ENCODE data around the gene GMIP. TPM values are rescaled to one million over a fixed set of nuclear protein-coding genes. Genes with fewer than 3 reads are reported as not detected.

Gene GMIP
- total RNA-seq, 1 experiment from 2014 or later = 12.7 TPM

- Histone ChIP-seq H3K27ac (ENCODE audit: insufficient read length, low read depth, low read length) (no peak within 1 kb of the TSS), H2BK120ac (ENCODE audit: low read depth, low read length, poor library complexity, severe bottlenecking) (peak within 1 kb of the TSS; percentile 52), H3K79me1 (ENCODE audit: insufficient read depth, low read depth, low read length, poor library complexity, severe bottlenecking) (no peaks in the 10 kb centered on the region), H4K5ac (ENCODE audit: insufficient read length, low read depth, low read length) (no peak within 1 kb of the TSS), H3K79me2 (ENCODE audit: insufficient read depth, low read length) (peaks cover 2% of the 10 kb centered on the region; the same call in 1 of the 2 replicates), H3K27me3 (ENCODE audit: insufficient read depth, low read length) (no peaks in the 10 kb centered on the region), H3K18ac (ENCODE audit: insufficient read length, low read depth, low read length) (peak within 1 kb of the TSS; percentile 91), H2BK15ac (ENCODE audit: low read depth, low read length) (no peak within 1 kb of the TSS), H2BK5ac (ENCODE audit: insufficient read length, low read length) (no peak within 1 kb of the TSS), H3K4me2 (ENCODE audit: insufficient read depth, insufficient read length, low read length) (peak within 1 kb of the TSS; percentile 68), H2AK5ac (ENCODE audit: insufficient read length, low read length) (no peak within 1 kb of the TSS), H3K23me2 (ENCODE audit: insufficient read length, low read depth, low read length, poor library complexity, severe bottlenecking) (peaks cover 10% of the 10 kb centered on the region), H3K9me3 (ENCODE audit: control insufficient read depth, low read depth, low read length) (no peaks in the 10 kb centered on the region), H3K4me1 (ENCODE audit: insufficient read depth, low read length) (peaks cover 3% of the 10 kb centered on the region; the same call in 1 of the 2 replicates), H4K8ac (replicated peaks; ENCODE audit: insufficient read length, low read depth, low read length) (no peak within 1 kb of the TSS), H2BK20ac (ENCODE audit: low read depth, low read length, poor library complexity, severe bottlenecking) (no peak within 1 kb of the TSS), H2BK12ac (ENCODE audit: insufficient read length, low read depth, low read length) (no peak within 1 kb of the TSS), H3K14ac (ENCODE audit: insufficient read depth, low read length) (peak within 1 kb of the TSS; percentile 83; the same call in 1 of the 2 replicates), H3K4ac (ENCODE audit: low read depth, low read length) (no peak within 1 kb of the TSS; the same call in 1 of the 2 replicates), H4K91ac (ENCODE audit: insufficient read length, low read depth, low read length) (no peak within 1 kb of the TSS), H3K9ac (ENCODE audit: extremely low read depth, insufficient read length, low read length) (peak within 1 kb of the TSS; percentile 32), H3K56ac (ENCODE audit: insufficient read length, low read depth, low read length) (no peak within 1 kb of the TSS), H3T11ph (ENCODE audit: low read length) (no peak within 1 kb of the TSS), H4K20me1 (ENCODE audit: control insufficient read depth, insufficient read depth, insufficient read length) (peaks cover 2% of the 10 kb centered on the region), H3K23ac (ENCODE audit: insufficient read length, low read depth, low read length) (no peak within 1 kb of the TSS), H2AFZ (ENCODE audit: low read length) (no peak within 1 kb of the TSS)
- H3K27me3 Mint-ChIP-seq (ENCODE audit: low read depth) = peaks cover 3% of the 10 kb centered on the region; the same call in 1 of the 2 replicates
- H3K36me3 Mint-ChIP-seq (ENCODE audit: insufficient read depth in 1 of 3, low read depth in 3 of 3) = peaks cover 18 to 35% (median 33%) of the 10 kb centered on the region in 3 experiments; a peak in 6 of 7 replicates
- peaks cover 16 to 20% of the 10 kb centered on the region in 2 experiments for H3K4me1 Mint-ChIP-seq
- TF ChIP-seq CTCF (conservative IDR thresholded peaks at IDR 0.05) = no peak; the same call in 2 of the 3 replicates
- H3K9me3 Mint-ChIP-seq = no peaks in the 10 kb centered on the region
- DNase-seq = peak; percentile 78
- H3K27ac Mint-ChIP-seq = peak within 1 kb of the TSS; percentile 96 to 97 (median 96)
- no CpG with 5 or more reads among the region's 87 CpGs for WGBS (ENCODE audit: extremely low coverage, insufficient read length, low lambda C conversion rate)
- peak within 1 kb of the TSS; percentile 87 to 98 for H3K4me3 Mint-ChIP-seq
Observed at GRCh38 chr19:19627621-19628500, 15.6 kb downstream of the GMIP start, which contains the start of gene LPAR2. Gene LPAR2 (minus strand): TSS chr19:19628220. CDS start chr19:19627275, 945 bp downstream.

Measured in H9 (cell line).